GM19023 (cell line): ENCODE measurements around the gene SQOR.

Source experiments
- ATAC-seq: cut with Tn5 transposase; IDR thresholded peaks from one replicate; pipeline ENCODE4 v1.9.1; 2021; ENCODE audit warnings: mild to moderate bottlenecking, moderate library complexity; ENCODE audit not compliant: unreplicated experiment

SQOR gene

DNA sequence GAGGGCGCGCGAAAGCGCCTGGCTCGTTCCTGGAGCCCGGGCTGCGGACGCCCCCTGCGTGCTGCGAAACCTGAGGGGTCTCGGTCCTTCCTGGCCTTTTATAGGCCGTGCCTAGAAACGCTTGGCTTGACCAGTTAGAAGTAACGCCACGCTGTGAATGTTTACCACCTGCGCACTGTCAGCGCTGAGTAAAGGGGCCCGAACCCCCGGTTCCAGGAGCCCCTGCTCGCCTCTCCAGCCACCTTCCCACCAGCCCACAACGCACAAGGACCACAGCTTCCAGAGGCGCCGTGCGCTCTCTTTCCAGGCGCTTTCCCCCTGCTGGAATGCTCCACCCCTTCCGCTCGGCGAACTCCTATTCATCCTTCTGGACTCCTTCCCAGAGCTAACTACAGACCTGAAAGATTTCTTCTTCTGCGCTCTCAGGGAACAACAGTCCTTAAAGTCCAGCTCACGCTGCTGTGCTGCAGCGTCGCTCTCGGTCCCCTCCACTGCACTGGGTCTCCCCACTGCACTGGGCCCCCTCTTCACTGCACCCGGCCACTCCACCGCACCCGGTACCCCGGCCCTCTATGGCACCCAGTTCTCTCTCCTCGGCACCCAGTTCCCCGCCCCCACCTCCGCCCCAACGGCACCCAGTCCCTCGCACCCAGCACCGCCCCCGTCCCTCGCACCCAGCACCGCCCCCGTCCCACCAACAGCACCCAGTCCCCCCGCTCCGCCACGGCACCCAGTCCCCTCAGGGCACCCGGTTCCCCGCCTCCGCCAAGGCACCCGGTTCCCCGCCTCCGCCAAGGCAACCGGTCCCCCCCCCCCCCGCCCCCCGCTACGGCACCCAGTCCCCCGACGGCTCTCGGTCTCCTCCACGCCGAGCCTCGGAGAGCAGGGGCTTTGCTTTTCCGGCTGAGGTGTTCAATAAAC, 69.8 kb downstream of the SQOR start:
- no peak for ATAC-seq

DNA sequence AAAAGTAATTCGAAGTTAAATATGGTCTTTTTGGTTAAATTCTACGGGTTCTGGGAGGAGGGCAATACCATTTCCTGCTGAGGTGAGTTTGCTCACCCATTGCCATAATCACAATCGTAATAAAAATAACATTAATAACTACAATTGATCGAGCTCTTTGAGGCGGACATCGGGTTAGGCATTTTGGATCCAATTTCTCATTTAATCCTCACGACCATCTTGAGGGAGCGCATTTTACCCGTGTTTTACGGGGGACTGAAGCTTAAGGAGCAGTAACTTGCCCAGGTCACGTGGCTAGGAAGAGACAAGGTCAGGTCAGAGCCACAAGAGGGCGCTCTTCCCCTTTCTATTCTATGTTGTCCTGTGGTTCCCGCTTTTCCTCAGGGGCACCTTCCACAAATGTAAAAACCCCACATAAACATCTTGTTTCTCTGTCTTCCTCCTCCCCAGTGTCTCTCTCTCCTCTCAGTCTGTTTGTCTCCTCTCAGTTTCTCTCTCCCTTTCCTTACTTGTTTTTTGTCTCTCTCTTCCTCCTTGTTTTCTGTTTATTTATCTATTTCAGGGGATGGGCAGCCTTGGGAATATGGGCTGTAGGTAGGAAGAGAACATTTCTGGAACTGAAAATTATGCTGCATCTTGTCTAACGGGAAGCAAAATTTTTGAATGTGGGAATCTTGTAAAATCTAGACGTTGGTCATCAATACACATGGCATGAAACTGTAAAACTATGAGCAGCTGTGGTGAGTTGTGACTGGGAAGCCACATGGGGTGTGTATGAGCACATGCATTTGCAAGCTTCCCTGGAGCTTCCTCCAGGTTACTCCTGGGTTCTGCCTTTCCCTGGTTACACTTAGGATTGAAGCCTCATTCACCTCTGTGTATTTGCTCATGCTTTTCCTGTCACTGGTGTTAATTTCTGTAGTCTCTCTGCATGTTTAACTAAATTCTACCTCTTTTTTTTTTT, 71.0 kb downstream of the SQOR start:
- peak; percentile 78 for ATAC-seq

DNA sequence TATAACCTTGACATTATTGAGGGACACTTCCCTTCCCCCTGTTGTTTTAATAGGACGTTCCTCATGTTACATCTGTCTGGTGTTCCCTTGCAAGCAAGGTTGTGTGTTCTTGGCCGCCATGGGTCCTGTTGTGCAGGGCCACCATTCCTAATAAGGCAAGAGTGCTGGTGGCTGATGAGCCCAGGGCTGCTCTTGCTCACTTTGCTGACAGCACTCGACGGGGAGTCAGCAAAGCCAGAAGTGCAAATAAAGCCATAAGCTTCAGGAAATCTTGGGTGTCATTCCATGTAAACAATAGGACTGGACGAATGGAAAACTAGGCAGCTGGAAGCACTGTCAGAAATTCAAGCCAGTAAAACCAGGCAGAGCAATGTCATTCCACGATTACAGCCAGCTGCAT, 75.8 kb downstream of the SQOR start:
- ATAC-seq = no peak

DNA sequence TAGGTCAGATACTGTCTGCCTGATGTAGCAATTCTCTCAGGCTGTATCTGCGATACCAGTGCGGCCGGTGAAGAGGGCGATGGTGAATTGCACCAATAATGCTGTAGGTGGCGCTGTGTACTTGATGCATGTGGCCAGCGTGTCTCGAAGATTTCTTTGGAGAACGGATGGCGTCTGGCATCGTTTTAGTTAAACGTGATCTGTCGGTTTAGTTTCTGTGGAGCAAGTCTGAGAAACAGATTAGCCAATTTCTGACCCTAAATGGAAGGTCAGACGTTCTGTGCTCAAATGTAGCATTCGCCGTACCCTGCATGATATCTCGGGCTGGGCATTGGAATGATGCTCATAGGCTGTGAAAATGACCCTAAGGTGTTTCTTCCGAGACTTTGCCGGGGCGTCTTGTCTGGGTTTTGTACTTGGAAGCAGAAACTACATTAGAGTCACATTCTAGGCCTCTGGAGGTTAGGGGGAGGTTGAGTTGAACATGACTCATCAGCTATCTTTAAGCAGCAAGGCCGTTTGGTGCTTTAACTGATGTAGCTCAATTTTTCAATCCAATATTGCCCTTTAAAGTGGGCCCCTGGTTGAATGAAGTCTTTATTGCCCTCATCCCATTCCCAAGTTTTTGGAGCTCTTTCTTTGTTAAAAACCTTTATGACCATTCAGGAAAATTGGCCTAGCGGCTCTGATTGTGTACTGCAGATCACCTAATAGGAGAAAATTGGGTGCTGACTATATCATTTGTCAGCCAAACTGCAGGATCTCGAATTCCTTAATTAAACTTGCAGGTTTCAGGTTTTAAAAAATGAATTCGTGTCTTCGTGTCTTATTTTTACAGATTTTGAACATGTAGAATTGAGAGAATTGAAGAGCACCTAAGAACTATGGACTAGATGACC, 80.0 kb downstream of the SQOR start:
- ATAC-seq = peak; percentile 74

DNA sequence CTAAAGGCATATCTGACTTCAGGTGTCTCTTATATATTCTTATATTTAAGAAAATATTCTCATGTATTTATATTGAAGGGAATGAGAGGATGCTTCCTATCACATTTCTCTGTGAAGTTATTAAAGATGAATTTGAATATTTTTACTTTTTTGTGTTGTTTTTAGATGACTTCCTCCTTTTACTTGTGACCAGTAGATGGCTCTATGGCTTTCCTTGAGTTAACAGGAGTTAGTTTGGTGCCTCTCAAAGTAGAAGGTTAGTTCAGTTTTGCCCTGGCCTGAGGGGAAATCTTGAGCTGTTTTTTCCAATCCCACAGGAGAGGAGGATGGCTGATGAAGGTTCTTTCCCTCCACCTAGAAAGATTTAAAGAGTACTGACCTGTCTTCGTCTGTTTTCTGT, 80.7 kb downstream of the SQOR start:
- ATAC-seq = no peak

DNA sequence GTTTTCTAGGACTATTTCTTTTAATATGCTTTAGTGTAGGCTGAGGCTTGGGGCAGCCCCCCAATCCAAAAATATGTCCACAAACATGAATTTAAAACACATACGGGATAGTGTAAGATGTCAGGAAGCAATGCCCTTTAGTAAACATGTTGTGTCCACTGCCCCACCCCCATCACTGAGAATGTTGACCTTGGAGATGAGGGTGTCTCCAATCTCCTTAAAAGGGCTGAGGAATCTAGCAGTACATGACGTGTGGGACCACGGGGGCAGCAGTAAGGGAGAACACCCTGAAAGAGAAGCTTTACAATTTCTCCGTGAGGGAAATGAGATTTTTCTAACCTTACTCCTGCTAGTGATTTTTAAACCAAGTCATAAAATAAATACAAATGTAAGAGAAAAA, 84.7 kb downstream of the SQOR start:
- no peak for ATAC-seq

DNA sequence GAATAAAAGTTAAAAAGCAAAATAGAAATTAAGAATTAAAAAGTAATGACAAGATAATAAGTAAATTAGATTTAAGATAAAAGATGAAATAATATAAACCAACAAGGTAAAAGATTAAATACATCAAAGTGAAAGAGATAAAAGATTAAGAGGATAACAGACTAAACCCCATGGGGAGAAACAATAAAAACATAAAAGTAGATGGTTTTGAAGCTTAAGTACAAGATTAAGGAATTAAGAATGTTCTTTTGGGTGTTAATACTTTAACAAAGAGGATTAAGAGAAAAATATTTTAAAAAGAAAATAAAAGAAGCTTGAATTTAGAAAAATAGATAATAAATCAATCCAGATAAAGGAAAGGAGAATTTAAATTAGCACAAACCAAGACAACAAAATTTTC, 85.4 kb downstream of the SQOR start:
- ATAC-seq = no peak

DNA sequence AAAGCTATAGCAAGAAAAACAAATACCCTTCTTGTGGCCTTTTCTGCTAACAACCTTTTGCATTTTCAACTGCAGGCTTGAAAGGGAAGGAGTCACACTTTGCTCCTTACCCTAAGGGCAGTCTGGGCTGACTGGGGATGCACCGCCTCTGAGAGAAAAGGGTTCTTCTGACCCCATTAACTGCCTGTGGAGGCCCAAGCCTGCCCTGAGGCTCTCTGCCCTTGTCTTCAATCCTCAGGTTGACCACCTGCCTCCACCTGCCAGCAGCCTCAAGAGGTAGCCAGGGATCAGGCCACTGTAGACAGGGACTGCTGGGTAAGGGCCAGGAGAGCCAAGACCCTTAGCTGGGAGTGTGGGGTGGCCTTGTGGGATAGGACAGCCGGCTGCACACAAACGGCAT, 93.8 kb downstream of the SQOR start:
- no peak for ATAC-seq

DNA sequence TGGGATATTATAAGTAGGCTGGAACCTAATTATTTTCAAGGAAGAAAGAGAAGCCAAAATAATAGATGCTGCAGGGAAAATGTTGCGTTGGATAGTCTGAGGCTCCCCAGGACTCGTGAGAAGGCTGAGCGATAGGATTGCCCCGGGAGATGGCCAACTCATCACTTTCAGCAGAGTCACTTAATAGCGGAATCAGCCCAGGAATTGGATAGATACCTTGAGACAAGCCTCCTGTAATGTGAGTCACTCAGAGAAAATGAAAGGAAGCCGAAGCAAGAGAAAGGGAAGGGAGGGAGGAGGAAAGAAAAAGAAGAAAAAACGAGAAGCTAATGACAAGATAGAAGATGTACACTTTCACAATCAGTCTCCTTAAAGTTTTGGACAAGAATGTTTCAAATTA, 94.3 kb downstream of the SQOR start:
- ATAC-seq = no peak

DNA sequence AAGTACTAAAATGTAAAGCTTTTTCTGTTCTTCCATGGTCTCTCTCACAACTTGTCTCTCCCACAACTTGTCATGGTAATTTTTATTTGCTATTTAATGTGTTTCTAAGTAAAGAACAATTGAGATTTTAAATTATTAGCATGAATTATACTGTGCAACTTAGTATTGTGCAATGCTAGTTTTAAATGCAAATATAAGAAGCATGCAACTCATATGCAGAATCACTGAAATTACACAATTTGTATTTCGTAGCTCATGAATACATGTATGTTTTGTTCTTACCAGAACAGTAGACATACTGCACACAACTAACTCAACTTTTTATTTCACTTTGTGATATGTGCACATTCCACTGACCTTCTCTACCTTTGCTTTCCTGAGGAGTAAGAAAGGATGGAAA, 96.5 kb downstream of the SQOR start:
- no peak for ATAC-seq

DNA sequence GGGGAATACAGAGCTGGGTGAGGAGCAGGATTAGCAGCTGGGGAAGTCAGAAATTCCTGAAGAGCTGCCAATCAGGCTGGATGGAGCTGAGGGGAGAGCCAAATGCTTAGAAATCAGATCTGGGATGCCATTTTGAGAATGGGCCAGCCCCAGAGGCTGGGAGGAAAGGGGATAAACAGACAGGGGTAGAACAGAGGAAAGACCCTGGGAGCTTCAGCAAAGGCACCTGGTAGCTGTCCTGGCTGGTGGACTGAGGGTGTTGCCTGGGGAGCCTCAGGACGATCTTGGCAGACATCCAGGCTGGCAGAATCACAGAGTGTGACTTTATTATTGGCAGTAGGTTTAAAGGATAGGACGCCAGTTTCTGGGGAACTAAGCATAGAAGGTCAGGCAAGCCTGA, 97.8 kb downstream of the SQOR start:
- no peak for ATAC-seq

DNA sequence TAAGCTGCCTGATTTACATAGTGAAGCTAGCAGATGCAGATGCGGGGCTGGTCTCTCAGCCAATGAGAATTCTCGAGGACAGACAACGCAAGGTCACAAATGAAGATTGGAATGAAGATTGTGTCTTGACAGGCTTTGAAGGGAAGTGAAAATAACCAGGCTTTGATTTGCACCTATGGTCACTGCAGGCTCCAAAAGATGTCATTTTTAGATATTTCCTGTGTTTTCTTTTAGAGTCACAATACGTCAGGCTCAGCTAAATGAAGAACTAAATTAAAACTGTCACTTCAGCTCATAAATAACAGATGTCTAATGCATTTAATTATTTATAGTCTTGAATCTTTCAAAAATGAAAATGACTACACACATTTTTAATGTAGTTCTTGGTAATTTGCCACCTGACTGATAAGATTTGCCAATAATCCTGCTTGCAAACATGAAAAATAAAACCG, 99.5 kb downstream of the SQOR start:
- no peak for ATAC-seq
